ENCODE measurements around the gene LFNG.
A peak's percentile ranks its signal among the peaks of the same experiment; 100 is the strongest.

The LFNG gene

GRCh38 chr7:2517678-2518507, 1.7 kb upstream of the LFNG start:
- no peak for DNase-seq (ENCODE audit: low spot score)

GRCh38 chr7:2518737-2519118, 846 bp upstream of the LFNG start:
- no peak for DNase-seq (ENCODE audit: low spot score)

- DNase-seq (ENCODE audit: low spot score): no peak
Measured at GRCh38 chr7:2520131-2520760, 672 bp downstream of the LFNG start.

- no peak for DNase-seq (ENCODE audit: low spot score)
Measured at GRCh38 chr7:2520761-2521290, 1.3 kb downstream of the LFNG start.

- no peak for DNase-seq (ENCODE audit: low spot score)
Measured at GRCh38 chr7:2521341-2521745, 1.8 kb downstream of the LFNG start.

GRCh38 chr7:2521952-2522591, 2.5 kb downstream of the LFNG start:
- peak; percentile 74 for DNase-seq (ENCODE audit: low spot score)

- no peak for DNase-seq (ENCODE audit: low spot score)
Measured at GRCh38 chr7:2522780-2523433, 3.3 kb downstream of the LFNG start.

GRCh38 chr7:2523461-2523936, 3.9 kb downstream of the LFNG start:
- no peak for DNase-seq (ENCODE audit: low spot score)

- DNase-seq (ENCODE audit: low spot score): no peak
Measured at GRCh38 chr7:2523941-2524807, 4.6 kb downstream of the LFNG start.

GRCh38 chr7:2524808-2525657, 5.5 kb downstream of the LFNG start:
- no peak for DNase-seq (ENCODE audit: low spot score)

- no peak for DNase-seq (ENCODE audit: low spot score)
Measured at GRCh38 chr7:2525658-2526630, 6.4 kb downstream of the LFNG start.

- DNase-seq (ENCODE audit: low spot score): no peak
Measured at GRCh38 chr7:2526659-2527504, 7.3 kb downstream of the LFNG start.

GRCh38 chr7:2527505-2528467, 8.2 kb downstream of the LFNG start:
- DNase-seq (ENCODE audit: low spot score): peak; percentile 54

- DNase-seq (ENCODE audit: low spot score): no peak
Measured at GRCh38 chr7:2528481-2529095, 9.0 kb downstream of the LFNG start.

- DNase-seq (ENCODE audit: low spot score): peak; percentile 69
Measured at GRCh38 chr7:2529161-2530070, 9.8 kb downstream of the LFNG start.
